ENCODE measurements around the gene CACNA1D. TPM values are rescaled to one million over a fixed set of nuclear protein-coding genes. Genes with fewer than 3 reads are reported as not detected.

CACNA1D gene
- total RNA-seq, 1 donor from 2014 or later: 1.3 TPM

DNA sequence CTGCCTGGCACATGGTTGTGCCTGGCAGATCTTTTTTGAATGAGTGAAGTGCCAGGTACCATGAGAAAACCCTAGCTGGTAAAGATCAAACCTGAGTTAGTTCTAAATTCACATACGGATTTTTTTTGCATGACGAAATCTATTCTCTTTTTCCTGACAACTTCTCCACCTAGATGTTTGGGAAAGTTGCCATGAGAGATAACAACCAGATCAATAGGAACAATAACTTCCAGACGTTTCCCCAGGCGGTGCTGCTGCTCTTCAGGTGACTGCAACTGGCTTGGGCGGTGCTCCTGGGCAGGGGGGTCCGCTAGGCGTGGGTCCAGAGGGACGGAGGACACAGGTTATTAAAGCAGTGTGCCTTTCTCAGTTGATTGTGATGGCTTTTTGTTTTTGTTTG, 280.0 kb downstream of the CACNA1D start:
- intact Hi-C loops (cut with micrococcal nuclease): no loop called here

DNA sequence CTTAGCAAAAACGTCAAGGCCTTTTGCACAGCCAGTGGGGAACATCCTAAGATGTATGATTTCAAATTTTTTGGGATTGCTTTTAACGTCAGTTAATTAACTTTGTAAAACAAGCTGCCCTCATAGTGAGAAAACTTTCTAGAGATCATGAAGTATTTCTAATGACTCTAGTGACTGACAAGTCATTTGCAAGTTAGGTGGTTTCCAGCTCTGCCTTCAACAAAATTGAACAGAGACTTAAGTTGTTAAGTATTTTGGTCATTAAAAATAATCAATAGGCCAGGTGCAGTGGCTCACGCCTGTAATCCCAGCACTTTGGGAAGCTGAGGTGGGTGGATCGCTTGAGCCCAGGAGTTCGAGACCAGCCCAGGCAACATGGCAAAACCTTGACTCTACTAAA, 280.6 kb downstream of the CACNA1D start:
- intact Hi-C loops (cut with micrococcal nuclease): no loop called here

DNA sequence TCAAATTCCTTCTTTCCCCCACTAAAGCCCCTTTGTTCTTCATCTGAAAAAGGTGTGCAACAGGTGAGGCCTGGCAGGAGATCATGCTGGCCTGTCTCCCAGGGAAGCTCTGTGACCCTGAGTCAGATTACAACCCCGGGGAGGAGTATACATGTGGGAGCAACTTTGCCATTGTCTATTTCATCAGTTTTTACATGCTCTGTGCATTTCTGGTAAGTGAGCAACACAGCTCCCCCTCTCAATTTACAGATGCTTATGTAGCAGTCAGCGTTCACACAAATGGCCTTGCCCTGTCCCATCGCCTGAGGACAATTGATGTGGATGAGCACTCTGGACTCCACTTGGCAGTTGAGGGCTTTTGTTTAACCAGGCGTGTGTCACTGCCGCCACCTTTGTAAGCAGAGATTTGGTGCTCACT, 281.4 kb downstream of the CACNA1D start:
- intact Hi-C loops (cut with micrococcal nuclease): no loop called here

DNA sequence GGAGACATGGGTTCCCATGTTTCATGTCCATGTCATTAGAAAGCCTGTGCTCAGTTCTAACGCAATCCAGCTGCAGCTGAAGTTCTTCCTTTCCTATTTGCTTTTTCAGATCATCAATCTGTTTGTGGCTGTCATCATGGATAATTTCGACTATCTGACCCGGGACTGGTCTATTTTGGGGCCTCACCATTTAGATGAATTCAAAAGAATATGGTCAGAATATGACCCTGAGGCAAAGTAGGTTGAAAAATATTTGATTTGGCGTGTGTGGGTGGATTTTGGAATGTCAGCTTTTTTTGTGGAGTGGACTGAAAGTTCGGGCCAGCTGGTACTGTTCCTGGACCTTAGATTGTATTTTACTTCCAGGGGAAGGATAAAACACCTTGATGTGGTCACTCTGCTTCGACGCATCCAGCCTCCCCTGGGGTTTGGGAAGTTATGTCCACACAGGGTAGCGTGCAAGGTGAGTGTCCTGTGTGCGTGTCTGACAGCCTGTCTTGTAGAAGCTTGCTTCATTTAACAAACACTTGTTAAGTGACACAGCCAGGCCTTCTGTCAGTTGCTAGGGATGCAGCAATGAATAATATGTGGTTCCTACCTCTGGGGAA, 282.2 kb downstream of the CACNA1D start:
- intact Hi-C loops (cut with micrococcal nuclease): no loop called here

DNA sequence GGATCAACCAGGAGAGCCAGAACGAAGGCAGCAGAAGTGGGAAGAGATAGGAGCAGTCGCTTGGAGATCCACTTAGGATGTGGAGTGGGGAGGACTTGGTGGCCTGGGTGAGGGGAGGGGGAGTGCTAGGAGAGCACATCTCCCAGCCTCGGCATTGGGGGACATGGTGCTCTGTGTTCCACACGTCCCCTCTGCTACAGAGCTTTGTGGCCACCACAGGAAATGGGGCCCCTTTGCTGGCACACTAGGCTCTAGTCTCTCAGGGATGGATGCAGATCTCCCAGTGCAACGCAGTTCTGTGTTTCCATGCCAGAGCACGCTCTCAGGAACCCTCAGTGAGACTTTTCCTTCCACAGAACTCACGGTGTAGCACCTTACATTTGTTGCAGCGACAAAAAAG, 283.1 kb downstream of the CACNA1D start:
- intact Hi-C loops (cut with micrococcal nuclease): no loop called here

DNA sequence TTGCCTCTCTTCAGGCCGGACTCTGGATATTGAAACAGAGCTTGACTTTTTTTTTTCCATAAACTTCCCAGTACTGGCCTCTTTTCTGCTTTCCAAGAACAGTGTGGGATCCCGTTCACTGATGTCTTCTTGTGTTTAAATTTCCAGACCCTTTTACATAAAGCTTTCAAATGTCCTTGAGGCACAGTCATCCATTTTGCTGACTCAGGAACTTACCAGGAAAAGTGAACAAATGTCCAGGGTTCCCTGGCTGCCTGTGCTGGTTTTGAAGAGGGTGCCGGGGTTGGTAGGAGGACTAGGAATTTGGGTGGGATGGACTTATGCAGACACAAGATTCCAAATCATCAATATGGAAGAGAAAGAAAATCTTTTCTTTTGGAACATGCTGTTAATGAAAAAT, 283.7 kb downstream of the CACNA1D start:
- intact Hi-C loops (cut with micrococcal nuclease): no loop called here

DNA sequence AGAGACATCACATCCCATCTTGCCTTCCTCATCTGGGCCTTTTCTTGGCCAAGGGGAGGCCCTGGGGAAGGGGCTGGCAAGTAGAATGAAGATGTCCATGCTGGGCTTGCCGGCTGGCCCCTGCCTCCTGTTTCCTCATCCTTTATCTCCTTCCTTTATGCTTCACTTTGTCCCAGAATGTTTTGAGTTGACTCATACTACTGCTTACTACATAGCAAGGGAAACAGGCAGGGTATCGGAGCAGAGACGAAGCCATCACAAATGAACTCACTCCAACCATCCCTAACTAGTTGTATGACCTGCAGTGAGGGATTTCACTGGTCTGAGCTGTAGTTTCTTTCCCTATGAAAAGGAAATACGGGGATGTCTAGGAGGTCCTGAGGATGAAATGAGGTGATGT, 285.8 kb downstream of the CACNA1D start:
- intact Hi-C loops (cut with micrococcal nuclease): no loop called here

DNA sequence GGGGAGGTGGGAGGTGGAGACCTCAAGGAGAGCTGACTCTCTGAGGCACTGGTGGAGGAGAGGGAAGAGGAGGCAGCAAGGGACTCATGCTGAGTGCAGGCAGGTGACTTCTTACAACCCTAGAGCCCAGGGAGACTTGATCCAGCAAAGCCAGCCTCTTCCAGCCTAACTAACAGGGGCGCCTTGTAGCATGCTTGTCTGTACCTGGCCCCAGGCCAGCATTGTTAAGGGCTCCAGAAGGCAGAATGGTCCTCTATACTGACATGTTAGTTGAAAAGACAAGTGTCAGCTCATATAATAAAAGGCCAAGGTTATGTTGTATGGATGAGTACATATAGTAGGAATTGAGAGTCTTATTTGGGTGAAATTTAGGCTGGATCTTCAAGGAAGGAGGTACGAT, 286.4 kb downstream of the CACNA1D start:
- intact Hi-C loops (cut with micrococcal nuclease): no loop called here

DNA sequence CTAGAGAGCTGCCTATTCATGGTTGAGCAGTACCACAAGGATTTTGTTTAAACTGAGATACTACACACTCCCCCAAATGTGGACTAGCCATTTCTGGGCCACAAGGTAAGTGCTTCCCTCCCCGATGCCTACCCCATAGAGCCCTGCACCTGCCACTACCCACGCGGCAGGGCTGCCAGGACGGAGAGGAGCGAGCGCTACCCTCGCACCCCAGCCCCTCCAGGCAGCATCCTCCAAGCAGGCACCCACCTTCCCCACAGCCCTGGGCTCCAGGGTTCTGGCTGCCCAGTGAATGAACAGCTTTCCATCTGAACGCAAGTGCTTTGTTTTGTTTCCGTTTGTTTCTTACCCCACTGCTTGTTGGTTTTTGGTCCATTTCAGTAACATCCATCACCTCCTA, 292.6 kb downstream of the CACNA1D start:
- intact Hi-C loops (cut with micrococcal nuclease): no loop called here

DNA sequence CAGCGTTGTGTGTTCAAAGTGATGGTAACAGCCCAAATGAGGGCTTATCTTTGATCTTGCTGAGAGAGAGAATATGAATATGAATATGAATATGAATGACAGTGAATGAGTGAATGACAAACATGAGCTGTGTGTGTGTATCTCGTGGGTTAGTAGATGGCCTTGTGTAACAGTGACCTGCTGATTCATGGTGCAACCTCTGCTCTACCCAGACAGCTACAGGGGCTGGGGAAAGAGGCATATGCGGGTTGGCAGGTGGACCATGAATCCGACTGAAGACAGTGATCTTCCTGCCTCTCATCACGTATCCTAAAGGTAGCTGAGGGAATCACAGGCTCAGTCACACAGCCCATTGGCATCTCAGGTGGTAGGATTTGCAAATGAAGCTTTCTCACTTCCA, 293.6 kb downstream of the CACNA1D start:
- intact Hi-C loops (cut with micrococcal nuclease): no loop called here

DNA sequence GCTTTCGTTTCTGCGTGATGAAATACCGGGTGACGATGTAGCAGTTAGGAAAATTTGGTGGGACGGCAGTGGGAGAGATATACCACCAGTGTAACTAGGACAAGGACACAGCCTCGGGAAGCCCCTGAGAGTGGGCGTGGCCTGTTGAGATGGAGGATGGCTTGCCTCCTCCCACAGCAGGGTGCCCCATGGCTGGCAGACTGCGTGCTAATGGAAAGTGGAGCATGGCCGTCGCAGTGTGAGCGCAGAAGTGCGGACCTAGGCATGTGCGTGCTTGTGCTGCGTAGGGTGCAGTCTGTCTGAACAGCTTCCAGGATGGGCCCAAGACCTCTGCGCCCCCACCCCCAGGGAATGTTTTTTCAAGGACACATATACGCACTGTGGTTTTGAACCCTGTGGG, 295.0 kb downstream of the CACNA1D start:
- intact Hi-C loops (cut with micrococcal nuclease): no loop called here

DNA sequence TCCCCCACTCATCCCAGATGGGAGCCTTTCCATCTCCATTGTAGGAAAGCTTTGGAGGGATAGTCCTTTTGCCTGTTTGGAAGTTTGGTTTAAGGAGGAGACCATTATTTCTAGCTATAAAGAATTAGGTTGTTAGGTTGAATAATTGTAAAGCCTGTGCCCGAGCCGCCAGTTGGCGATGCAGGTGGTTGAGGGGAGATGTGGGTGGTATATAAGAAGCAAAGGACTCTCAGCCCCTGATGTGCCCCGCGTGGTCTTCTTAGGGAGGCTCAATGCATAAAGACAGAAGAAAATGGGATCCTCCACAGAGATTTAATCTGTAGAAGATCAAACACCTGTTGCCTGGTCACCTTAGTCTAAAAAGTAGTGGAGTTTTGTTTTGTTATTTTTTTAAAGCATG, 296.1 kb downstream of the CACNA1D start:
- intact Hi-C loops (cut with micrococcal nuclease): no loop called here

DNA sequence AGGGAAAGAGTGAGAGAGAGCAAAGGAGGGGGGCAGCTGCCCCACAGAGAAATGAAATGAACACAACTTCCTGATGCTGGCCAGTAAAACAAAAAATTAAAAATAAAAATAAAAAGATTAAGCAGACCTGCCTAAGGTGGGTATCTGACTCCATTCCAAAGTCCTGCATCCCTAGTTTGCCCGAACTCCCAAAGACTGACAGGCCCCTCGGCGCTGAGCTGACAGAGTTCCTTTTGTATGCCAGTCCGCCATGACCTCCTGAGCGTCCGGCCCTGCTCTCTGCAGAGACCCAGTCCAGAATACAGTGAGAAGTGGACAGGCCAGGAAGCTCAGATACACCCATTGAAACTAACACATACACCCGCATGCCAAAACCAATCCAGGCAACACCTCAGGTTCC, 296.9 kb downstream of the CACNA1D start:
- intact Hi-C loops (cut with micrococcal nuclease): no loop called here

DNA sequence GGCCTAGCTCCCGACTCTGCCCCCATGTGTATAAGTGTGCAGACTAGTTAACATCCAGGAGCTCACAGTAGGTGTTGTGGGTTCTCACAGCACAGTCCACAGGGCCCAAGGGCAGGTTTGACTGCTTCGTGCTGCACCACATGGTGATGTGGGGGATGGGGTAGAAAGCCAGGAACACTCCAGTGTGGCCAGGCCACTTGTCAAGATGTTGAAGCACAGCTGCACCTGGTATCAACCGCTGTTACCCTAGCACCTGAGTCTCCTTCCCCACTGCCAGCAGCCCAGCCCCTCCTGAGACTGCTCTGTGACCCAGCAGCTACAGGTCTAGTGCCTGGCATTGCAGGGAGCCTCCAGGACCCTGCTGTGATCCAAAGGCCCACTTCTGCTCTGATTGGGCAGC, 298.5 kb downstream of the CACNA1D start:
- intact Hi-C loops (cut with micrococcal nuclease): no loop called here

DNA sequence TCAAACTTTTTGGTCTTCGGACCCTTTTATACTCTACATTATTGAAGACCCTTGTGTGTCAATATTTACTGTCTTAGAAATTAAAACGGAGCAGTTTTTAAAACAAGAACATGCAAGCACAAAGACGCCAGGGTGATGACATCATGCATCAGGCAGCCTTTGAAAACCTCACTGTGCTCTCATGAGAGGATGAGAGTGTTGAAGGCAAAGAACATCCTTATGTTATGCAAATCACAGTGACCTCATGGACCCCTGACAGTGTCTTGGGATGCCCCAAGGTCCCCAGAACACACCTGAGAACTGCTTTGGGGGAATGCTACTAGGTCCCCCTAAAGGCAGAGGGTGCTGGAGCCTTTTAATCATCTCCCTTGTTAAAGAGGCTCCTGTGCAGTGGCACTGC, 300.2 kb downstream of the CACNA1D start:
- intact Hi-C loops (cut with micrococcal nuclease): no loop called here

DNA sequence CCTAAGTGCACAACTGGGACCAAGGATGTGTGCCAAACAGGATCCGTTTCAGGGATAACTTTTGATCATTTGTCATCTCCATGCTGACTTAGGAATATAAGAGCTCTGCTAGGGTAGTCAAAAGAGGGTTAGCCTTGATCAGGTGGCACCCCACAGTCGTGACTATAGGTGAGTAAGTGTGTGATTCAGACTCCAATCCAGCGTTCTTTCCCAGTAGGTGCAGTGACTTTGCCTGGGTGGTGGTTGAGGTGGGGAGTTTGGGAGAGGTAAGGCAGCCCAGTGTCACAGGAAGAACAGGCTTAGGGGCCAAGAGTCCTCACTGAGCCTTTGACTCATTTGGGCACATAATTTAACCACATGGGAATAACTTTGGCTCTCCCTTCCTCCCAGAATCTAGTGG, 300.8 kb downstream of the CACNA1D start:
- intact Hi-C loops (cut with micrococcal nuclease): no loop called here

DNA sequence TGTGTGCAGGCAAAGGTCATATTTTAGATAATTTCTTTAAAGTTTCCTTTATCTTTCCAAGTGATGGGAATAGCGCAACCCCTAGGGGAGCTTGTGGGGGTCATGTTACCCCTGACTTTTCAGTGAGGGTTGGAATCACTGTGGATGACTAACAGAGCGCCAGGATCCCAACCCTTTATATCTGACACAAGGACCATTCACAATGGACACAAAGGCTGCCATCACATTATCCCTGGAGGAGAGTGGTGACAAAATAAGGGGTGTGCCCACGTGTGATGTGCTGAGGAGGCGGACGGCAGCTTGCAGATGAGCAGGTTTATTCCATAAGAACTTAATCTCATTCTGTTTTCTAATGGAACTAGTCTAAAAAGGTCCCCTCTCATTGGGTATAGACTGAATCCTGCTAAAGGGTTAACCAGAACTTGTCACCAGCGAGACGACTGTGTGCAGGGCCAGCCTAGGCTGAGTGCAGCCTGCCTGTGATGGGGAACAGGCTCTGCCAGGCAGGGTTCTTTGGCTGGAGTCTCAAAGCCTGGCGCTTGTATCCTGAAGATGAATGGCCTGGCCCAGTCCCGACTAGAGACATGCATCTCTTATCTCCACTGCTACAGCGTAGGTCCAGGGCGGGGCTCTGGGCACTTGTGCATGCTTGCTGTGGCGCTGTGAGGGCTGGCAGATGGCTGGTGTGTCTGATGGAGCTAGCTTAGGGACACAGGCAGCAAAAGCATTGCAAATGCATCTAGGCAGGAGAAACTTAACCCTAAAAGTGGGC, 301.6 kb downstream of the CACNA1D start:
- intact Hi-C loops (cut with micrococcal nuclease): no loop called here

DNA sequence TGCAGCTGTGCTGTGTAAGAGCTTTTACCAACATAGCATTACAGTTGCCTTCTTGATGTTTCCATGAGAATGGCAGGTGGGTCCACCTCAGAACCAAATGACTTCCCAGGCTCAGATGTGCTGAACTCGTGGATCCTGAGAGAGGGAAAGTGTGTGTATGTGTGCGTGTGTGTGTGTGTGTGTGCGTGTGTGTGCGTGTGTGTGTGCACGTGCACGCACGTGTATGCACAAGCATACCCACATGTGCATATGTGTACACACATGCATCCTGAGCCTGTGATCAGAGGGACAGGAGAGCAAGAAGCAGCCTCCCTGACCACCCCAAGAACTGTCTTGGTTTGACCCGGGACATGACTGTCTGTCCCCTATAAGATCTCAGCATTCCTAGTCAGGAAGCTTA, 303.7 kb downstream of the CACNA1D start:
- intact Hi-C loops (cut with micrococcal nuclease): no loop called here

DNA sequence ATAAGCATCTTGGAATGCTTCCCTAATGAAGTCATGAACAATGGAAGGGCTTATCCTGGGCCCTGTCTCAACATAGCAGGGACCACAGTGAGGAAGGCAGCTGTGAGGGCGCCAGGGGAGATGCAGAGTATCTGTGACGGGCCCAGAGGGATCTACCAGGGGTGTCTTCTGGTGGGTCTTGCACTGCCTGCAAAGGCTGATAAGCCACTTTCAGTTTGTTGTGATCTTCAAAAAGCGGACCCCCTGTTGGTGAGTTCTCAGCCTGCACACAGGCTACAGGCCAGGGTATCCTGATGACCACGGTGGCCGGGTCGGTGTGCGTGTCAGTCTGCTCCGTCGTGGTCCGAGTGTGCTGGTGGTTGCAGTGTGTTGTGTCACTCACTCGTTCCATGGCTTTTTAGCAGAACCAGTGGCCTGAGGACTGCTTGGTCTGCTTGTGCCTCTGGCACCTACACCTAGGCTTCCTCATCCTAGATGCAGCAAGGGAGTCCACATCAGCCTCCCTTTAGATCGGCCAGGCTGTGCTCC, 305.0 kb downstream of the CACNA1D start:
- intact Hi-C loops (cut with micrococcal nuclease): no loop called here

DNA sequence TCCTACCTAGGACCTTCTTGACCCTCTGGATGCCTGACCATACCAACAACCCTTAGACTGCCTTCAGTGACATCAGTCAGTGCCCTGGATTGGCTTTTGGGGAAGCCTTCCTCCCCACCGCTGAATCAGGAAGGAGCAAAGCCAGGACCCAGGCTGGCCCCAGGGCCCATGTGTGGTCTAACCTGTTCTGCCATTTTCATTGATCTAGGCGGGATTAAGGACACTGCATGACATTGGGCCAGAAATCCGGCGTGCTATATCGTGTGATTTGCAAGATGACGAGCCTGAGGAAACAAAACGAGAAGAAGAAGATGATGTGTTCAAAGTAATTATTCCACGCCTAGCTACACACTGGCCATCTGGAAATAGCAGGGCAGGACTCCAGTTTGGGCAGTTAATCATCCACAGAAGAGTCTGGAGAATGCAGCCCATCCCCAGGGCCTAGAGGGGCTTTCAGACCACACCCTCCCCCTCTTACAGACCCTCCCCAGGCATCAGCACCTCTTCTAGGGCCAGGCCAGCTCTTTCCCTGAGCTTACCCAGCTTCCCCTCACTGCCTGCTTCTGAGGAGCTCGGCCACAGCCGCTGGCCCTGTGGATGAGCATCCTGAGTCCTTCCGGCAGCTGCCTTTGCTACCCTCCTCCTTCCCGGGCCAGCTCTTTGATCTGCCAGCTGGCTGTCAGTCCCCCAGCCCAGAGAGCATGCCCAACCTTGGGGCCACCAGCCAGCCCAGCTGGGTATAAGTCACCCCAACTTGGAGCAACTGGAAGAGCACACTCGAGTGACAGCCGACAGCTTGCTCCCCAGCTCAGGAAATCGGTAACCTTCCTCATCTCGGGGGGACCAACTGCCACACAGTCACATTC, 305.9 kb downstream of the CACNA1D start:
- intact Hi-C loops (cut with micrococcal nuclease): no loop called here

DNA sequence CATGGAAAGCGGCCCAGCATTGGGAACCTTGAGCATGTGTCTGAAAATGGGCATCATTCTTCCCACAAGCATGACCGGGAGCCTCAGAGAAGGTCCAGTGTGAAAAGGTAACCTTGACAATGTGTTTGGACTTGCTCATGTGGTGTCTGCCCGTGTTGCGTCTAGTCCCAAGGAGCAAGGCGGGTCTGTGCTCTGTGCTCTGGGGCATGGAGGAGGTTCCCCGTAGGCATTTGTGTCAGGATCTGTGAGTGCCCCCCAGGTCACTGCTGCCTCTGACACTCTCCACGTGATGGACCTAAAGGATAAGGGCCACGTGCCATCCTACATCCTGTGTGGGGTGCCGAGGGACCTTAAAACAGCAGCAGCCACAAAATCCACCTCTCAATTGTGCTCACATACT, 306.9 kb downstream of the CACNA1D start:
- intact Hi-C loops (cut with micrococcal nuclease): no loop called here

DNA sequence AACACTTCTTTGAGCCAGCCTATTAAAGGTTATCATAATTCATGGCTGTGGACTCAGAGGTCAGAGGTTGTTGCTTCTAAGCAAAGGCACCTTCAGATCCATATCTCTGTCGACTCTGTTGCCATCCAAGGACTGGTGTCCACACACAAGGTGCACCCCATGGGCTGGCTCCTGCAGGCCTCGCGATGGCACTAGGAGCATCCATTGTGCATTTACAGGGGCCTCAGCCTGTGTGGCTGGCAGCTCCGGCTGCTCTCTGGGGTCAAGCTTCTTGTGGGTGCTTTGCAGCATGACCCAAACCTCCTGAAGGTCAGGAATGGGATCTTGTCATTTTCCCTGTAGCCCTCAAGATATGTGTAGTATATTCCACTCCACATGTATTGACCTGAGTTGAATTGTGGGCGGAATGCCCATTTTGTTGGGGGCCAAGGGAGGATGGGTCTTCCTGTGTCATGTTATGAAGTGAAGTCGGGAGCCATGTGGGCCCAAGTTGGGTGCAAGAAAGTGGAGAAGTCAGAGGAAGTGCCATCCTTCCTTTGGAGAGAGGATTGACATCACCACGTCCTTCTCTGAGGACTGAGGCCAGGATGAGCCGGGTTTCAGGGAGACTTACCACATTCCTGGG, 308.0 kb downstream of the CACNA1D start:
- intact Hi-C loops (cut with micrococcal nuclease): no loop called here
